Activated CD8-positive, alpha-beta memory T cell treated with anti-CD3 and anti-CD28 coated beads for 48 hours (primary cell): ENCODE results near the gene TNFAIP8L3.

Source experiments
- DNase-seq, 3 experiments: peaks; one replicate each; pipeline ENCODE4 v3.0.0-alpha.2; 2020; ENCODE audit warnings: low read depth in 2 of 3, low spot score in 2 of 3

TNFAIP8L3 gene

DNA sequence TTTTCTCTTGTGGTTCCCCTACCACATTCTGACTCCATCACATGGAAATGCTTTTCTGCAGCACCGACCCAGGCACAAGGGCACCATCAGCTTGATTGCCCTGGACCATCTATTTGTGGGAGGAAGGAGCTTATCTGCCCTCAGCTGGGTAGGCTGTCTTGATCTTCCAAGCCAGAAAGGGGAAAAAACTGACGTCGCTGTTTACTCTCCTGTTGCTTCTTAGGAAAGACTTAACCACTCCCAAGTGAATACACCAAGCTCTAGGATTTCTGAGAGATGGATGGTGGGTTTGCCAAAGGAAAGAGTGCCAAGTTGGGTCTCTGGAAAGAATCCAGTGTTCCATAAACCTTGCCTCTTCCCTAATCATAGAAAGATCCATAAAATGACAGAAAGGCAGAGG, 4.0 kb downstream of the TNFAIP8L3 start:
- no peak for DNase-seq

DNA sequence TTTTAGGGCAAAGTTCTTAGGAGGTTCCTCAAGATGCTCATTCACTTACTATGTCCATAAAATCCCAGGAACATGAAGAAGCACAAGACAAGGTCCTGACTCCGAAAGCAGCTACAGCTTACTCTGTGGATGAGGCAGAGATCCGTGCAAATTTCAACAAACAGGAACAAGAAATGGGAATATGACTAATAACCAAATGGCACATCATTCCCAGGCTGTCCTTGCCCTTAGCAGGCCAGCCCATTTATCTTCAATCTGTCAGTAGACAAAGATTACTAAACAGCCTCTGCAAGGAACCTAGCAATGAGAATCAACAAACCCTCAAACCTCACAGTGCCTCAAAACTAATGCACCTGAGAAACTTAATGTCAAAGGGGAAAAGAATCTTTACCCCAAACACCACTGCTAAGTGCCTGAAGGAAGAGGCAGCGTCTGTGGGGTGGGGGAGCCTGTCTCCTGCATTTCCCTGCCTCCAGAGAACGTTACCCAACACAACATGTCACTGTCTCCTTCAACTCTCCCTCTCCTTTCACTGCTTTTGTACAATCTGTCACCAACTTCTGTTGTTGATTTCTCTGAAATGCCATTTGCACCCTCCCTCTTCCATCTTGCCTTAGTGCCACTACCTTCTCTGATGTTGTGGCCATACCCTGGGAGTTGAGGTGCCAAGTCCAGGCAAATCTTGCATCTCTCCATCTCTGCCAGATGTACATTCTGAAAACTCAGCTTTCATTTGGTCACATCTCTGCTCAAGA, 4.8 kb downstream of the TNFAIP8L3 start:
- DNase-seq: no peak

DNA sequence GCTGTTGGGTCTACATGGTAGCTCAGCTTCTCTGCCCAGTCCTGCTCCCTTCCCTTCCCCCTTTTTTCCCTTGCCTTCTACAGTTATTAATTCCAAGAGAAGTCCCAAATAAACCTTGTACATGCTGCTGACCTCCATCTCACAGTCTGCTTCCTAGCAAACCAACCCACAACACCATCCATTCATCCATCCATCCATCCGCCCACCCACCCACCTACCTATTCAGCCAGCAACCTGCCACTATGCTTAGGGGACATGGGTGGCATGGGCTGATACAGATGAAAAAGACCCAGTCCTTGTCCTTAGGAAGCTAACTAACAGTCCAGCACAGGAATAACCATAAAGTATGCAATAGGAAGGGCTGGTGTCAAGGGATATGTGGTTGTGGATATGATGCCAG, 5.7 kb downstream of the TNFAIP8L3 start:
- no peak for DNase-seq

DNA sequence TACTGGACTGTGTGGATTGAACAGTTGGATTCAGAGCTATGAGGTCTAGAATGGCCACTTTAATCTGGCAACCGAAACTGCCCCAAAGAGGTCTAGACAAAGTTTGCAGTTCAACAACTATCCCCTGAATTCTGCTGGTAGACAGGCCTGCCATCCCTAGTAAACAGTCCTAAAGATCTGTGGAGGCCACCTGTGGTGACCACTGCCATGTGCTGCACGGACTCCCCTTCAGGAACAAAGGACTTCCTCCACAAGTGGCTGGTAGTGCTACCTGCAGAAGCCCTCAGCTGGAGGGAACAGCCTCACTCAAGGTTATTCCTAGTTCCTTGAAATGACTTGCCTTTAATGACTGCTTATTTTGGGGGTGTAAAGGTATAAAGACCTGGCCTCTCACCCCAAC, 6.1 kb downstream of the TNFAIP8L3 start:
- DNase-seq: no peak

DNA sequence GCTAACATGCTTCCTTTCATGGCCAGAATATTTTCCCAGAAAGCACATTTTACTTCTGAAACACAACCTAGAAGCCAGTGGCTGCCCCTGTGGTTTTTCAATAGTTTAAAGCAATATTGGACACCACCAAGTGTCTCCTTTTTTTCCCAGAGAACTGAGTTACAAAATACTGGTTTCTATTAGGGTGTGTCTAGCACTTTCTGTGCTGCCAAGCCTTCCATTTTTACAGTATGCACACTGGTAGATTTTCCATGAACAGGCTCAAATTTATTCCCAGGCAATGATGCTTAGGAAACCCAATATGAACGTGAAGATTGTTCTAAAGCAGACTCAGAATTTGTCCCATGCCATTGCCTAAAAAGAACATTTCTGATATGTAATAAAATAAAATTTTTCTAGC, 7.2 kb downstream of the TNFAIP8L3 start:
- DNase-seq: no peak

DNA sequence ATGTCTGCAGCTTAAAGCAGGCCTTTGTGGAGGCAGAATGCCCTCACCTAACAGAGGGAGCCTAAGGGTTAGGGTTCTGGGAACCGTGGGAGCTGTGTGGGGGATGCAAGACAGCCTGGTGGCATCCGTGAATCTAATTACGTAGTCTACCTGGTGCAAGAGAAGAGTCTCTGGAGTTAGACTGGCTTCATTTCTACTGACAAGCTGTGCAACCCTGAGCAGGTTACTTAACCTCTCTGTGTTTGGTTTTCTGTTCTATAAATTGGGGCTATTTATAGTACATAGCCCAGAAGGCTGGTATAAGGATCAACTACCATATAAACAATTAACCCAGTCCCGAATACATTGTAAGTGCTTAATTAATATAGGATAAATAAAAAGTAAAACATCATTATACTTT, 8.3 kb downstream of the TNFAIP8L3 start:
- no peak for DNase-seq

DNA sequence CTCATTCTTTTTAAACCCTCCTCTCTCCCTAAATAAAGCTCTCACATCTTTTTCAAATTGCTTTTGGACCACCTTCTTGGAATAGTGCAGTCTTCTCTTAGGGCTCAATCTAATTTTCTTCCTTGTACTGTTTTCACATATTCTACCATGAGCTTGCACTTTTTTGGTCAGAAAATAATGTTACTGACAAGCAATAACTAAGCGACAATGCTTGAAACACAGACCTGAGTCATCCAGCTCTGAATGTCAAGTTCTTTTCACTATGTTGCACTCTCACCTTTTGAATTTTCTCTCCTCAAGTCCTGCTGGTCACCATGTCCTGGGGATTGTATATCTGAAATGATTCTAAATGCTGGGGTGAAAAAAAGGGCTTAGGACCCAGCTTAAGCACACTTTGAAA, 8.9 kb downstream of the TNFAIP8L3 start:
- DNase-seq: no peak

DNA sequence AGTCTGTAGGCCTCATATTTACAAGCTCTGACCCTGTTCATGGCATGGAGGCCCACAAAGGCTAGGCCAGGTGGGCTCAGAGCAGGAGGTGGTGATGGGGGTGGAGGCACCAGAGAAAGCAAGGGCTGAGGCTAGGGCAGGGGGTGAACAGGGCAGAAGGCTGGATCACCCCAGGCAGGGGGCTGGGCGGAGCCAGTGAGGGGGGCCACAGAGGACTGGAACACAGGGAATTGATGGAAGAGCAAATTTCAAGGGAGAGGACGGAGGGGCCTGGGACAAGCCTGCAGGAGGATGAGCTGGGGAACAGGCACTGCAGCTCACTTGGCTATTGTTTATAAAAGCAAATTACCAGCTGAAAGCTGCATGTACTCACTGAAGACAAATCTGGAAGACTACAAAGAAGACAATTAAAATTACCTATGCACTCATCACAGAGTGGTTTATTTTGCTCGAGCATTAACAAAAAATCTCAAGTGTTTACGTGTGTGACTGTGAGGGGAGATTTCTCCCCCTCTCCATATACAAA, 11.0 kb downstream of the TNFAIP8L3 start:
- no peak for DNase-seq

DNA sequence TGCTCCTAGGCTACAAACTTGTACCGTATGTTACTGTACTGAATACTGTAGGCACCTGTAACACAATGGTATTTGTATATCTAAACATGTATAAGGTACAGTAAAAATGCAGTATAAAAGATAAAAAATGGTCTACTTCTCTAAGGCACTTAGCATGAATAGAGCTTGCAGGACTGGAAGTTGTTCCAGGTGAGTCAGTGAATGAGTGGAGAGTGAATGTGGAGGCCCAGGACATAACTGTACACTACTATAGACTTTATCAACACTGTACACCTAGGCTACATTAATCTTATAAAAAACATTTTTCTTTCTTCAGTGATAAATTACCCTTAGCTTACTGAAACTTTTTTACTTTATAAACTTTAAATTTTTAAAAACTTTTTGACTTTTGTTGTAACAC, 12.5 kb downstream of the TNFAIP8L3 start:
- DNase-seq: no peak

DNA sequence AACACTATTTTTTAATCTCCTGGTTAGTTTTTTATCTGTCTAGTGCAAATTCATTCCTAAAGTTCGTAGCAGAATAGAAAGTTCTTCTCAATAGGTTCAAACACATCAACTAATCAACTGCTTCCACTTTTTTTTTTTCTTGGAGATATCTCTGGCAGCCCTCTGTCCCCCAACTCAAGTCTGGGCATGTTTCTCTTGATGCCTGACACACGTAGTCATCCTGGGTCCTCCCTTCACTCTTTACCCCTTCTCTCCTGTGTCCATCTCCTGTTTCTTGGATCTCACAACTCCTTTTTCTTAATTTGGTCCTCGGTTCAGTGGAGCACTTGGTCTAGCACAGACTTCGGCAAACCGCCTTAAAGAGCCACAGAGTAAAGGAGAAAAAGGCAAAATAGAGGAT, 14.4 kb downstream of the TNFAIP8L3 start:
- no peak for DNase-seq

DNA sequence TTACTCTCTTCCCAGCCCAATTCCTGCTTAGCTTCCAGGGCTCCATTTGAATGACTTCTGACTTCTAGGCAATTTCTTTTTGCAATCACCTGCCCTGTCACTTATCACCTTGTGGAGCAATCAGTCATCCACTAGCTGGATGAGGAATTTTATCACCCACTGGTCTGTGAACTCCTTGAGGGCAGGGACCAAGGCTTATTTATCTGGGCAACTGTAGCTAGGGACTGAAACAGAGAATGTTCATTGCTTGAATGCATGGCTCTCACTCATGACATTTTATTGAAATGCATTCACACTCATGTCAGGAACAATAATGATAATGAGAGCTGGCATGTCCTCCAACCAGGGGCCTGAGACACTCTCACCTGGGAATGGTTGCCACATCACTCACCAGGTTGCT, 15.5 kb downstream of the TNFAIP8L3 start:
- DNase-seq: no peak

DNA sequence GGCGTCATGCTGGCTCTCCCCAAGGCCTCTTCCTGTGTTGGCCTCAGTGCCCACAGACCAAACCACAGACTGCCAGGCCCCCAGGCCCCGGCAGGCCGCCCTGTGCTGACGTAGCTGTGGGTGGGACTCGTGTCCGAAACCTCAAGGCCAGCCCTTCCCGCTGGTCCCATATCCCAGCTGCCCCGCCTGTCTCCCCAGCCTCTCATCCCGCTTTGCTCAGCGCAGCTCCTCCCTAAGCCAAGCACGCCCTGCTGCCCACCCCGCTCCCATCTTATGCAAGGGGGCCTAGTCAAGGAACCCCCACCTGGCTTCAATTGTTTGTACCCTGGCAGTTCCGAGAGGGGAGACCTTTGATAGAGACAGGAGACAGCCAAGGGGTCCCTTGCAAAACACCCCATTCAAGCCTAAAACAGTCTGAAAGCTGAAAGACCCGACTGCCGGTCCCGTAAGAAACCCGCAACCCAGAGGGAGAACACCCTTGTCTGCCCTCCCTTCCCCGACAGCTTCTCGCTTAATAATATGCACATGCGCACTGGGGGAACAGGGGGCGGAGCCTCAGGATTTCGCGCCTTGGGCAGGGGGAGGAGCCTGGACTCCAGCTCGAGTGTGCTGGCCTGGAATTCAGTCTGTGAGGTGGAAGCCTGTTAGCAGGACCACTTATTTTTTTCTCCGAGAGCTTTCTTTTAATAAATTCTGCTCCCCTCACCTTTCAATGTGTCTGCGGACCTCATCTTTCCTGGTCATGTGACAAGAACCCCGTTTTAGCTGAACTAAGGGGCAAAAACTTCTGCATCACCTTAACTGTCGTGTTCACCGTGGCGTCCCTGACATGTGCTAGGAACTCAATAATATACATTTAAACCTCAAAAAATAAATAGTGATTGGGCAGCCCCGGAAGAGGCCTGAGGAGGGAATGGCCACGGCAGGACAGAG, 17.2 kb downstream of the TNFAIP8L3 start:
- DNase-seq: peak in 2 of 3 experiments; percentile 33 to 34

DNA sequence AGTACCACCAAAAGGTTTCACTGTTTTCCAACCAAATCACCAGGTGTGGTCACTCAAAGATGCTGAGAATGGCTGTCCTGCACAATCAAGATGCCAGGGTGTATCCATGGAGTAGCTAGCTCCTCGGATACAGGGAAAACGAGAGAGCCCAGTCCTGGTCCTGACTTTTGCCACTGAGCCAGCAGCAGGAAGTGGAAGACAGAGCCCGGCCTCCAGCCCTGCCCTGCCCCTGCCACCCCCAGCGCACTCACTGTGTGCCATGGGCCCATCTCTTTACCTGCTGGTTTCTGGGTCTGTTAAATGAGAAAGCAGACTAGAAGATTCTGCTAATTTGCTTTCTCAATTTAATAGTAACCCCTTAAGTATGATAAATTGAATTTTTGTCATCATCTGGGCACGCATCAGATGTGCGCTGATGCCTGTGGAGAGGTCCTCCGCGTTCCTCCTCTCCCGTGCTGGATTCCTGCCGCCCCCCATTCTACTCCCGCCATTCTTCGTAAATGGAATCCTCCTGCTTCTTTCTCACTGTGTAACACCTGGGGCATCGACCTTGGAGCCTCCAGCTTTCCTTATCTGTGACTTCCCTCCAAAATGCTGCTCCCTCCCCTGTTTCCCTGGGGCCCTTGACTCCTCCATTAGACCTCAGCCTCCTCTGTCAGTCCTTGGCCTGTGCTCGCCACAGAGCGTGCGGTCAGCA, 18.0 kb downstream of the TNFAIP8L3 start:
- no peak for DNase-seq

DNA sequence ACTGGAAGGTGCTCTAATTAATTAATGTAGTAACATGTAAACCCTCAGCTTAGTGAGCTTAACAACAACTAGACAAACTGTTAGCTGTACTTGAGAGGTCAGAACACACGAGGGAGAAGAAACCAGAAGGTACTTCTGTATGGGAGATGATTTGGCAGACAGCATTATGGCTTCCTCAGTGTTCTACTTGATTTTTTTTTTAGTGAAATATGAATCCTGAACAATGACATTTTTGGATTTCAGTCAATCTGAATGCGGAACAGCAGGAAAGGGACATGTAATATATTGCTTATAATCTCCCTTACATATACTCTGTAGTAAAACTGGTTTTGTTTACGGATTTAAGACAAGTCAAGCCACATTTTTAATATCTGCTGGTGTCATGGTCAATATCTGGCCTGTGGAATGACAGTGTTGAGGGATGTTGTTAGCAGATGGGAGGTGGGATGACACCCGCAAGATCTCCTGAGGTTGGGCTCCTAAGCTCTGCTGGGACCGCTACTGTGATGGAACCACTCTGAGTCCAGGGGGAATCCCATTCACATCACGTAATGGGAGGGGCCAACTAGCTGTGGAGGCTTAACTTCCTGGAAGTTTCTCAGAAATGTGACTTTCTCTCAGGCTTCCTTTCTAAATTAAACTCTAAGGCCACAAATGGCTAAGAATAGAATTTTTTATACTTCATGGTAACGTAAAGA, 18.7 kb downstream of the TNFAIP8L3 start:
- DNase-seq: no peak

DNA sequence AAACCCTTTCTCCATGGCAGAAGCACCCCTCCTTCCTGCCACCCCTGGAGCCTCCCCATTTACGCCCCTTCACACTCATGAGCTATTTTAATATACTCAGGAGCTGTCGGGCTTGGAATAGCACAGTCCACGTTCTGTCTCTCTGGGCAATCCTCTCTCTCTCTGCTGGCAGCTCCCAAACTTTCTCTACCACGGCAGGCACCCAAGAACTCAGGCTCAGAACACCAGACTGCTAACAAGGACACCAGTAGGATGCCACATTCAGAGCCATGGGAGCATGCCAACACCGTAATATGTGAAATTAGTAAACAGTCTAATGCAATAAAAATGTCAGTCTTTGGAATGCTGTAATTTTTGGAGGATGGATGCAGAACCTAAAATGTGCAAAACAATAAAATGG, 19.3 kb downstream of the TNFAIP8L3 start:
- DNase-seq: no peak

DNA sequence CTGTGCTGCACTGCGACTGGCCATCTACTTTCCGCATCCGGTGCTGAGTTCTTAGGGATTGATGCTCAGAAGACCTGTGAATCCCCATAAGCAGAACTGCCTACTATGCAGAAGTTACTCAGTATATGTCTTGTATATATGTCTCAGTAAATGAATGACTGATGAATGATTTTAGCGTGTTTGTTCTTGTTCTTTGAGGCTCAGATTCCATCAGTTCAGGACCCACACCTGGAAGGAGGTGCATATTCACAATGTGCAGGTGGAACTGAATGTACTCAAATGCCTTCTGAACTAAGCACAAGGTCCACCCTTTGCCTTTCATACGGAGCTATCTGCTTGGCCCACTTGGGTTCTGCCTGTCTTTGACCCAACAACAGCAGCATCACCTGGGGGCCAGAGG, 19.8 kb downstream of the TNFAIP8L3 start:
- DNase-seq: no peak

DNA sequence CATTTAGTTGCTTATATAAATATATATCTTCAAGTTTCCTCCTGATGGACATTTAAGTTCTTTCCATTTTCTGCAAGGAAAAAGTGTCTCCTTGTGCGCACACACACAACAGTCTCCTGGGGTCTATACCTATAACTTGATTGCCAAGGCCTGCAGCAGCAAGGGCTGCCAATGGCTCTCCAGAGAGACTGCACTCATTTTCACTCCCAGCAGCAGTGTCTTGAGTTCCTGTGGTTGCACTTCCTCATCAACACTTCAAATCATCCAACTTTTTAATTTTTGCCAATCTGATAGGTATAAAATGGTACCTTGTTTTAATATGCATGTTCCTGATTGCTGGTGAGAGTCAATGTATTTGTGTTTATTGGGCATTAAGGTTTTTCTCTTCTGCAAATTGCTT, 23.1 kb downstream of the TNFAIP8L3 start:
- no peak for DNase-seq

DNA sequence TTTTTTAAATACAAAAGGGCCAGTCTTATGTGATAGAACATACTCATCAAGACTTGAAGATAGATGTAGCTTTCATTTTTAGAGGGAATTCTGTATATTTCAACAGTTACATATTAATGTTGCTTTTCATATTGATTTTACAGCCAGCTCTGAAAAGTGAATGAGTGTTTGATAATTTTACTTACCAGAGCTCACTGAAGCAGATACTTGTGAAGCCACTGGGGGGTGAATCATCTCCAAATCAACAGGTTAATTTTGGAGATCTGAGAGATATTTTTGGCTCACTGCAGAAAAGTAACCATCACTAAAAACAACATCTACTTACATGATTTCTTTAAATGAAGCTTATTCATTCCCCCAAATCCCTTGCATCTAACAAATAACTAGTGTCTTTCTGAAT, 24.7 kb downstream of the TNFAIP8L3 start:
- no peak for DNase-seq

DNA sequence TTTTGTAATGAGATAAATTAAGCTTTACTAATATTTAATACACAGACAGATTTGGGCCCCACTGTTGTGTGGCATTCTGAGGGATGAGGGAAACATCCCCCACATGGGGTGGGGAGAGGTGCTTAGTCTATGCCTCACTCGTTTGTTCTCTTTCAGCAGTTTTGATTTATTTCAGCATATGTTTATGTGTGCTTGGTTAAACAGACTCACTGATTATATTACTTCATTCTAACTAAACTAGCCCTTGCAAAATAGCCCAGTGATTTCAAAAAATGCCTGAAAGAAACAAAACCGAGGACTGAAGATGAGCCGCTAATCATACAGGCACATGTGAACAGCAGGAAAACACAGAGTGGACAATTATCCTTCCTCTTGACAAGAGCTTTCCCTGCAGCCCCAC, 27.2 kb downstream of the TNFAIP8L3 start:
- no peak for DNase-seq

DNA sequence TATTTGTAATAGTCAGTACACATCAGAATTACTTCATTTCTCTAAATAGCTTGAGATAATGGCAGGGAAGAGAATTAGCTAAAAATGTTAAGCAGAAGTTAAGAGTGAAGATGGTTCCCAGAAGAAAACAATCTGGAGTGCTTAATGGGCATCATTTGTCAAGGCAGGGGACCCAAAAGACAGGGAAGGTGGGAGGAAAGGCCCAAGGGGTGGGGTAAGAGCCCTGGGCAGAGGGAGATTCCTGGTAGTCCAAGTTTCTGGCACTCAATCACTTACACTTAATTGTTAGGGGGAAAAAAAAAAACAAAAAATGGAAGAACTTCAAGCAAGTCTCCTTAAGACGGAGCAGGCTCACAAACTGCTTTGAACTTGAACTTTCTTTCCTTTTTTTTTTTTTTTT, 28.9 kb downstream of the TNFAIP8L3 start:
- DNase-seq: no peak

DNA sequence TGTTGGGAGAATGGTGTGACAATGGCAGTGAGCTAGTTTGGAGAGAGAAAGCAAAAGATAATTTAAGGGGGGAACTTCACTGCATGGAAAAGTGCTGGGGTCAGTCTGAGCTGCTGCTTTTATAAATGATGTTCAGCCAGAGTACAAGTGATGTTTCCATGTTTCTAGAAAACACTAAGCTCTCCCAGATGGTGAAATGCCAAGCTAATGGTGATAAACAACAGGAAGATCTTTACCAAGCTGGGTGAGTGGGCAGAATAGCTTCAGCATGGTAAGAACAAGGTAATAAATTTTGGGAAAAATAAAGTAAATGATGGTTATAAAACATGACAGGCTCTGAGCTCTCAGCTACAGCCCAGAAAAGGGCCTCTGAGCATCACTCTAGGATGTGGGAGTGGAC, 29.4 kb downstream of the TNFAIP8L3 start:
- no peak for DNase-seq
